DLD1 (cell line): ENCODE results near the gene PCDH9.
"Not testable (repeated sequence)": the region's sequence is repeated elsewhere in the genome, so short reads cannot be mapped to it uniquely, and the experiment has no call there.

Experiments
- in situ Hi-C: cut with HindIII; loops from 2 replicates; pipeline ENCODE4 v1.10.0; 2017; ENCODE audit warnings: low sequenced_read_pairs

The PCDH9 gene

DNA sequence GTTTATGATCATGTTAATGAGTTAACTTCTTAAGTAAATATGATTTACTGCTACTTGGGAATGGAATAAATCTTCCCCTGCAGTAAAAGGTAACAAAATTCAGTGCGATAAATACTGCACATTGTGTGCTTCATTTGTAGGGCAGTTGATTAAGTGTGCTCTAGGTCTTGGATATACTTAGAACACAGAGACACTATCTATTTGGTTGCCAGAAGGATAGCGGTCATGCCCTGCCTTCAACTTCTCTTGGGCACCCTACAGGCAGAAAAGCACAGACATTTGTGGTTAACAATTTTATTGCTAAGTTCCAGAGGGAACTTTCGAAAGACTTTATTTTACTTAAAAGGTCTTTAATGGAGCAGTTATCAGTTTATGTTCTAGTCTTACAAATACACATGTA is 605.8 kb downstream of the PCDH9 start:
- in situ Hi-C loops: no loop called here

DNA sequence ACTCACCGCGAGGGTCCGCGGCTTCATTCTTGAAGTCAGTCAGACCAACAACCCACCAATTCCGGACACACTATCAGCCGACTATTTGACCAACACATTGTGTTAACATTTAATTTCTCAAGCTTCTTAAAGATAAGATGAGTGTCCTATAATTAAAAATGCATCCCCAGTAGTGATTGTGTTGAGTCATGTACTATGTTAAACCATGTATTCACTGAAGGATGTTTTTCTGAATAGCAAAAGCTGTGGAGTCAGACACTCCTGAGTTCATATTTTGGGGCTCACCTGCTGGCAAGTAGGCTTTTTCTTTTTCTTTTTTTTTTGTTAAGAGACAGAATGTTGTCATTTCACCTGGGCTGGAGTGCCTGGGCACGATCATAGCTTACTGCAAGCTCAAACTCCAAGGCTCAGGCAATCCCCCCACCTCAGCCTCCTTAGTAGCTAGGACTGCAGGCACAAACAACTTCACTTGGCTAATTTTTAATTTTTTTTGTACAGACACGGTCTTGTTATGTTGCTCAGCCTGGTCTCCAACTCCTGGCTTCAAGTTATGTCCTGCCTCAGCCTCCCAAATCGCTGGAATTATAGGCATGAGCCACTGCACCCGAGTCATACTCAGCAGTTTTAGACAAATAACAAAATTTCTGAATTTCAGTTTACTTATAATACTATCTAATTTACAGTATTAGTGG is 606.9 kb downstream of the PCDH9 start:
- in situ Hi-C loops: no loop called here

DNA sequence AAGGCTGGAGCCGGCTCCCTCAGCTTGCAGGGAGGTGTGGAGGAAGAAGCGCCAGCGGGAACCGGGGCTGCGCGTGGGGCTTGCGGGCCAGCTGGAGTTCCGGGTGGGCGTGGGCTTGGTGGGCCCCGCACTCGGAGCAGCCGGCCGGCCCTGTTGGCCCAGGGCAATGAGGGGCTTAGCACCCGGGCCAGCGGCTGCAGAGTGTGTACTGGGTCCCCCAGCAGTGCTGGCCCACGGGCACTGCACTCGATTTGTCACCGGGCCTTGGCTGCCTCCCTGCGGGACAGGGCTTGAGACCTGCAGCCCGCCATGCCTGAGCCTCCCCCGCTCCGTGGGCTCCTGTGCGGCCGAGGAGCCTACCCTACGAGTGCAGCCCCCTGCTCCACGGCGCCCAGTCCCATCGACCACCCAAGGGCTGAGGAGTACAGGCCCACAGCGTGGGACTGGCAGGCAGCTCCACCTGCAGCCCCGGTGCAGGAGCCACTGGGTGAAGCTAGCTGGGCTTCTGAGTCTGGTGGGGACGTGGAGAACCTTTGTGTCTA is 608.2 kb downstream of the PCDH9 start:
- in situ Hi-C loops: not testable (repeated sequence)

DNA sequence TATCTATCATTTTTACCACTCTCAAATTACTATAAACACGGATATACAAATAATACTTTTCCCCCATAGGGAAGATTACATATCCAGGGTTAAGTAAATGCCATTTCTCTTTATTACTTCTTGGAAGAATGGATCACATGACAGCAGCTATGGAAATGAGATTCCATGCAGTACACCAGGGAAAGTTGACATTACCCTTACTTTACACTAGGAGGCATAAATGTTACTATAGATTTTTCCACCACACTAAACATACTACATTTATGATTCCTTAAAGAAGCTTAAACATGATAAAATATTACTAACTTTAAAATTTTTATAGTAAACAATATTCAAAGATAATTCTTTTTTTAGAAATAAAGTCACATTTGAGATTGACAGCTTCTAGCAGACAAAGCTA is 611.4 kb downstream of the PCDH9 start:
- in situ Hi-C loops: no loop called here

DNA sequence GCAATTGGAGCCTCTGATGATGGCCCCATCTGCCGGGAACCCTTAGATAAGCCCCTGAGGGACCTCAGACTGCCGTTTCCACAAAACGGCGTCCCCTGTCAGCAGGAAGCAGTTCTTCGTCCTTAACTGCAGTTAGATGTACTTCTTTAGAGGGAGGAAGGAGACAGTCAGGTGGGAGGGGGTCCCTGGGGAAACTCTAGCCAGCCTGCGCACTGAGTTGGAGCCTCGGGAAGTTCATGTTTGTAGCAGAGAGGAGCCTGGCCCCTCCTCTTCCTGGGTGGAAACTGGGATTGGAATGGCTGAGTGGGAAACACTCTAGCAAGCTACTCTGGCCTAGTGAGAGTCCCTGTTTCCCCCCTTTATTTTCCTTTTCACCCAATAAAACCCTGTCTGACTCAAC is 612.4 kb downstream of the PCDH9 start:
- in situ Hi-C loops: no loop called here

DNA sequence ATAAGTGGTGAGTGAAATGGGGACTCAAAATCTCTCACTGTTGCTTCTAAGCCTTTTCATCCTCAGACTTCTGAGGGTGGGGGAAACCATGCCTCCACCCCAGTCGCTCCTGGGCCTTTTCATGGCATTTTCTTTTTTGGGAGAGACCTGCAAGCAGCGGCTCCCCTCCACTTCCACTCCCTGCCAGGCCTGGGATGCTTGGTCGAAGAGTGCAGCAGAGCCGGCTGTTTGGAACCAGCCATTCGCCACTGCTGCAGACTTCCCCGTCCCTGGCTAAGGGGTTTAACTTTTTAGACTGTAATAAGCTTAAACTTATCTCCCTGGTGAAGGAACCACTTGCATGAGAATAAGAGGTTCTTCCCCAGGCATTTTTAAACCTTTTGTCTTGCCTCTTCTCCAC is 617.2 kb downstream of the PCDH9 start:
- in situ Hi-C loops: no loop called here

DNA sequence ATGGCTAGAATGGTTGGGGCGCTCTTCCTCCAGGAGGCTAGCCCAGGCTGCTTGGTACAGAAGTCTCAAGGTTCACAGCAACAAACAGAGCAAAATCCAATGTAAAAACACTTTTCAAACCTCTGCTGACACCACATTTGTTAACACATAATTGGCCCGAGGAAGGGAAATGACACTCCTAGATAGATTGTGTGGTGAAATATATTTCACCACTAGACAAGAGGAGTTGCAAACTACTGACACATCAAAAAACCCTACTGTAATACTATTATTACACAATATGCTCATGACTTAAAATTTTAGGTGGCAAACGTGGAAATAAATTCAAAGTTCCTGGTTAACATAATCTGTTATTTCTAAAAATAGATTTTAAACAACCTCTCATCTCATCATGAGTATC is 643.6 kb downstream of the PCDH9 start:
- in situ Hi-C loops: no loop called here

DNA sequence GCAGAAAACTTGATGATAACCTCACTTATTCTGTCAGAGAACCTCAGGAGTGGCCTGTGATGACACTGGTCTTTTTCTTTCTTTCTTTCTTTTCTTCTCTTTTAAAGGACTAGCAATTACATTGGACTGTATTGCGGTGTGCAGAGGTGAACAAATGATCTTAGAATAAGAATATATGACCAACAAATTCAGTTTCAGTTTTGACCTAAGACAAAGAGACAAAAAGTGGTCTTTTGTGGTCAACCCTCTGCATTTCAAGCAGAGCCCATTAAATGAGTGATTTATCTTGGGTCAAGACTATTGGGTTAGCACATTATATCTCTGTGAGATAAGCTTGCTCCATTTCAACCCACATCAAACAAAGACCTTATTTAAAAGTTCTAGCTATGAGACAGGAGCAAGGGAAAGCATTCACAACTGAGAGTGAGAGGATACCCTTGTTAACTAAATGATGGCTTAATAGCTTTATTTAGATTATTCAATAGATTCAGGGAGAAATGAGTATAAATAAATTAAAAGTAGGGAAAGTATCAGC is 644.4 kb downstream of the PCDH9 start:
- in situ Hi-C loops: no loop called here

DNA sequence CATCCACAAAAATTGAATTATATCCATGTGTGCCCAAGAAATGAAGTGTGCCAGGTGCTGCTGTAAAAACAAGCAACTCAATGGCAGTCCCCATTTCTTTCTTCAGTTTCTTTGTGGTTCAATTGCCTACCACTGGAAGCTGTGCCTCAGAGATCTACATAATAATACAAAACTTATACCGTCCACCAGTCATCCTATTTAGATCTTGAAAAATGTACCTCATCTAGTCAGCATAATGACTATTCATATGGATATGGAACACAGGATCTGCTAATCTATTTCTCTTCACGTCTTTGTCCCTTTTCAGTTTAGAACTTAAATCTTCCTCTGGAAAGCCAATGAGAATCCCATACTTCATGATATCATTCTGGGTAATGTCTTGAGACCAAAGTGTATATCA is 648.5 kb downstream of the PCDH9 start:
- in situ Hi-C loops: no loop called here

DNA sequence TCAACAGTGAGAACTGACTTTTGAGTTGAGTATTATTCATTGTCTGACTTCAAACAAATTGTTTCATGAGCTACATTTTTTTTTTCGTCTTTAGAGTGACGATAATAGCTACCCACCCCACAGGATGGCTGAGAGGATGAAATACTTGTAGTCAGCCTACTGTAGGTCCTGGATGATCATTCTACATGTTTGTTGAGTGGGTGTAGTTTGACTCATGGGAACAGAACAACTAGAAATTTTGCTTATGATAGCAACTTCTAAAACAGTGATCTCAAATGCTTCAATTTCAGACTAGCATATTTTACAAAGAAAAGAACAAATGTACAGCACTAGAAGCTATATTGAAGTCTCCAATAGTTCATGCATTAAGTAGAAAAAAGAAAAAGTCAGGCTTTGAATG is 651.8 kb downstream of the PCDH9 start:
- in situ Hi-C loops: no loop called here

DNA sequence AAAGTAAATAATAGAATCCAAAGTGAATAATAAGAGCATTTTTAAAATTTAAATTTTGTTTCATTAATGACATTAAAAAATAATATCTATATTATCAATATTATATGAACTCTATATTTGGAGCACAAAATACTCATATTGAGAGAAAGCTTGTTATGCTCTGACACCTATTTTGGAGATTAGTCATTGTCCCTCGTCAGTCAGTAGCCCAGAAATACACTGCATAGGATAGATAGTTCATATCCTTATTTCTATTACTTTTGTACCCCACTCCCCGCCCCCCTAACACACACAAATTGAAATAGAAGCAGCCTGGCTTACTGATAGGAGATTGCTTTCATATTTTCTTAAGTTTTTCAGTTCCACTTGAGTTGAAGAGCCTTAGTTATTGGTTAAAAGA is 652.8 kb downstream of the PCDH9 start:
- in situ Hi-C loops: no loop called here

DNA sequence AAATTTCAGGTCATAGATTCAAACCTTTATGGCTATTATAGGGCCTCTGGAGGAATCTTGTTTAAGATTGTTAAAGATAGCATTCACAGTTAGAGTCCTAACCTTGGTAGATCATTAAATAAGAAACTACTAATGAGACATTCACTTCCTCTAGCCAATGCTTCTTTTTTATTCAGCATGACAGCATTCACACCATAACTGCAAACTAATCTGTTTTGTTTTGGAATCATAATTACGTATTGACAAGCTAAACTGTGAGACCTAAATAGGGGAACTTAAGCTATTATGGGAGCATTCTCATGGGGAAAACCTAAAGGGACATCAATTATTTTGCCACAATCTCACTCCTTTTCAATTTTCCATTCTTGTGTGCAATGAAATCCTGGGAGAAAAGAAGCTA is 653.8 kb downstream of the PCDH9 start:
- in situ Hi-C loops: no loop called here

DNA sequence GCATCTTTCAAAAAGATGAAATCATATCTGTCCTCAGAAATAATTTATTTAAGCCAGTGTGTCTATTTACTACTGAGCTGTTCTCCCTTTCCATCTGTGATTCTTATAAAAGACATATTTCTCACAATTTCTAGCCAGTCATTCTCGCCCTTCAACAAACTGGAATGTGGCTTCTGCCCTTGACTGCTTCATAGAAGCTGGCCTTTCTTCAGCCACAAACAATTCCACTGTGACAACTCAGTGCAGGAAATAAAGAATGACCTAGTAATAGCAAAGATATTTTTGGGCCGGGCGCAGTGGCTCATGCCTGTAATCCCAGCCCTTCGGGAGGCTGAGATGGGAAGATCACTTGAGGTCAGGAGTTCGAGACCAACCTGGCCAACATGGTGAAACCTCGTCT is 655.5 kb downstream of the PCDH9 start:
- in situ Hi-C loops: no loop called here

DNA sequence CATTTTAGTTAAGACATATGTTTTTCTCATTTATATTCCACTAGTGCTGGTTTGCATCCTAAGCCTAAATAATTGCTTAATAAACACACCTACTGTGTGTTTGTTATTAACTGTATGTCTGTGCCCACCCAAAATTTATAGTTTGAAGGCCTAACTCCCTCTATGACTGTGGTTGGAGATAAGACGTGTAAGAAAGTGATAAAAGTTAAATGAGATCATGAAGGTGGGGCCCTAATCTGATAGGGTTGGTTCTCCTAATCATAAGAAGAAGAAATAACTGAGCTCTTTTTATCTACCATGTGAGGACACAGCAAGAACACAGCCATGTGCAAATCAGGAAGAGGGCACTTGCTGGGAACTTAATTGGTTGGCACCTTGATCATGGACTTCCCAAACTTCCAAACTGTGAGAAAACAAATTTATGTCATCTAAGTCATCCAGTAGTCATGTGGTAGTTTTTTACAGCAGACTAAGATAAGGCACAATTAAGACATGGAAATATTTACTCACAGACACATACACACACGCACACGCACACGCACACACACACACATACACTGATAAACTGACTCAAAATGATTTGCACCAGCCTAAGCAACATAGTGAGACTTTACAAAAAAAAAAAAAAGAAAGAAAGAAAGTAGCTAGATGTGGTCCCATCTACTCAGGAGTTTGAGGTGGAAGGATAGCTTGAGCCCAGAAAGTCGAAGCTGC is 662.1 kb downstream of the PCDH9 start:
- in situ Hi-C loops: no loop called here

DNA sequence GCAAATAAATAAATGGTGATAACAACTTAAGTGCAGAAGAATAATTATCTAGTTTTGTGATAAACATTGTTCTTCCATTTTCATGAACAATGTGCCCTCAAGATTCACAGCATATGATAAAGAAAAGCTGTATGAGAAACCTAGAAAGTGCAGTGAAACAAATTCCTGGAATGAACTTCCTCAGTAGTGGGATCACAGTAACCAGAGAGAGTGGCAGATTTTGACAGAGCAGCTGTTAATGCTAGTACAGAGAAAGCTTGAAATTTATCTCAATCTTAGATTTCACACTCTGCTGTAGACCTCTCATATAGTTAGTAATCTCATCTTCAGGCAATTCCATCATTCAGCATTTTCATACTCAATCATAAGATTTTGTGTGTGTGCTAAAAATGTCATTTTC is 664.9 kb downstream of the PCDH9 start:
- in situ Hi-C loops: no loop called here

DNA sequence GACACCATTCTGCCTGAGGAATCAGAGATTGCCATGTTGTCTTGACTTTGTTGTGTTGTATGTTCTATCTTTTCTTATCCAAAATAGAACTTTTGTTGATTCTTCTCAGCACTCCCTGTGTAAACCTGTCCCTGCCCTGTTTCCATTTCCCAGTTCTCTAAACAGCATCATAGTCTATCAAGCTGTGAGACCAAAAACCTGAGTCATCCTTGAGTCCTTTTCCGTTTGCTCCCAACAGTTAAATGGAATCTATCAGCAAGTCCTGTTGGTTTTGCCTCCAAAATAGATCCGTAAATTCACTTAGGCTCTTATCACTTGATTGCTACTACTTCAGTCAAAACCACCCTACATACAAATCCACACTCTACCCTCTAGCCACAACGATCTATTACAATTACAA is 667.1 kb downstream of the PCDH9 start:
- in situ Hi-C loops: no loop called here

DNA sequence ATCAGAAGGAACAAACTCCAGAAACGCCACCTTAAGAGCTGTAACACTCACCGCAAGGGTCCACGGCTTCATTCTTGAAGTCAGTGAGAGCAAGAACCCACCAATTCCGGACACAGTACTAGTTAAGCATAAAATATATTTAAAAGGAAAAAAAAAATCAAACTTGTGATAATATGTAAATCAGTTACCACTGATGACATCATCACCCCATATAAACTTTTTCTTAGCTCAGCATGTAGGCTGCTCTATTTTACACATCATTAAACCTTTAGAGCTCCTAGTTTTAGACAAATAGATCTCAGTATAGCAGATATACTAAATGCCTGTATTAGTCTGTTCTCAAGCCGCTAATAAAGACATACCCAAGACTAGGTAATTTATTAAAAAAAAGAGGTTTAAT is 668.1 kb downstream of the PCDH9 start:
- in situ Hi-C loops: no loop called here

DNA sequence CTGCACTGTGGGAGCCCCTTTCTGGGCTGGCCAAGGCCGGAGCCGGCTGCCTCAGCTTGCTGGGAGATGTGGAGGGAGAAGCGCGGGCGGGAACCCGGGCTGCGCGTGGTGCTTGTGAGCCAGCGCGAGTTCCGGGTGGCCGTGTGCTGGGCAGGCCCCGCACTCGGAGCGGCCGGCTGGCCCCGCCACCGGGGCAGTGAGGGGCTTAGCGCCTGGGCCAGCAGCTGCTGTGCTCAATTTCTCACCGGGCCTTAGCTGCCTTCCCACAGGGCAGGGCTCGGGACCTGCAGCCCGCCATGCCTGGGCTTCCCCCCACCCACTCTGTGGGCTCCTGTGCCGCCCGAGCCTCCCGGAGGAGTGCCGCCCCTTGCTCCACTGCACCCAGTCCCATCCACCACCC is 669.1 kb downstream of the PCDH9 start:
- in situ Hi-C loops: no loop called here

DNA sequence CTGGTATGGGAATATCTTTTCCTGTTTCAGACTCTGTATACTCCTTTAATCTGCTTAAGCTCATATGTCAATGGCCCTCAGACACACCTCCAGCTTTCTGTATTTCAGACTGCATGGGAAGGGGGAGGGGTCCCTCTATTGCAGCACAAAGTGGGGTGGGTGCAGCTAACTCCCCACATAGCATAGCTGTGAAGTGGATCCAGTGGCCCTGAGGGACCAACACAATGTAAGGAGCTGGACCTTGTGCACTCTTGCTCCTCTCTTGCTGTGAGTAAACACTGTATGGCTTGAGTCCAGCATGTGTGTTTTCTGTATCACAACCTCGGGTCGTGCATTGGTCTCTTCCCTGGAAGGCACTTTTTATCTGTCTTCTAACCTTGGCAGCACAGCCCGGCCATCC is 669.9 kb downstream of the PCDH9 start:
- in situ Hi-C loops: no loop called here

DNA sequence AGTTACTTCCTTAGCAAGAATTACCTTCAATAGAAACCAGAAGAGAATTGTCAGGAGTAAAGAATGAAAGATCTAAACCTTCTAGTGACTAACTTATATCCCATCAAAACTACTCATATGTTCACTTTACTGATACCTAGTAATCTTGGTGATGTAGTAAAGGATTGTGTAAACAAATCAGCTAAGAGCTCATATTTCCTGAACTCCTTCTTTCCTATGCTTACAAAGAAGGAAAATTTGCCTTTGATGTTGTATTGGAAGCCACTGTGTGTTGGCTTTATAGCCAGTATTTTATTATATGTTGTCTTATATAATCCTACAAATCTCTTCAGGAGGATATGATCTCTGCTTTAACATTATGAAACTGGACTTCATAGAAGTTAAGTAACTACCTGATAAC is 671.0 kb downstream of the PCDH9 start:
- in situ Hi-C loops: no loop called here

DNA sequence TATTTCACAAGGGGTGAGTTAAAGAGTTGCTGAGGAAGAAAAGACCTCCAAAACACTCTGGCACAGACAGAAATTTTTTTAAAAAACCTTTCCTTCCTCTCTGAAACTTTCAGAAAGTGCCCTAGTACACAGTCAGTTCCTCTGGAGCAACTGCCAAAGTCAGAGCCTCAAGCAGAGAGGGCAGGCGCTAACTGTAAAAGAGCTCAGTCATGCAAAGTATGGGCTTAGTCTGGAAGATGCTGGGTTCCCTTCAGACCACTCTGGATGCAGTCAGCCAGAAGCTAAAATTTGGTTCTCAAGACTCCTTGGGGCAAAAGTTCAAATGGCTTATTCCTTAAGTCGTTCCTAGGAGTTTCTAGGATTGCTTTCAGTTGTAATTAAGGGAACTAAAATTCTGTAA is 671.6 kb downstream of the PCDH9 start:
- in situ Hi-C loops: no loop called here

DNA sequence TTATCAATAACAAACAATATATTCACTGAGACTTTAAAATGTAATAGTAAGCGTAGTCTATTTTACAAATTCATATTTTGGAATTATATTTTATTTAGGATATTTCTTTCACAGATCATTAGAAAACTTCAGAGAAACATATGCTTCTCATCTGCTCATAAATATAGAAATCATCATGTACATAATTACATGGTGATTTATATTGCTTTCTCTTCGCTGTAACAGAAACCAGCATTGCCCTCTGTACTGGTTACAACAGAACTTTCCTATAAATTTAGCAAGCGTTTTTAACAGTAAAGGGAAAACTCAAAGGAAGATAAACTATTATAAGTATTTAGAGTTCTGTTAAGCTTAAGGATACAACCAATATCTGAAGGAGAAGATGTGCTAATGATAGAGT is 672.8 kb downstream of the PCDH9 start:
- in situ Hi-C loops: no loop called here
